ENCODE results near the gene KLHL41. TPM values are rescaled to one million over a fixed set of nuclear protein-coding genes. Genes with fewer than 3 reads are reported as not detected.
"Not testable (repeated sequence)": the region's sequence is repeated elsewhere in the genome, so short reads cannot be mapped to it uniquely, and the experiment has no call there.

KLHL41 gene
- total and polyA plus RNA-seq, 7 donors, result 0.17 to 3.2 (median 1.6) TPM; not detected in 1

GRCh38 chr2:169562519-169562918 lies 53.0 kb downstream of the KLHL41 start:
- TF ChIP-seq CTCF (IDR thresholded peaks at IDR 0.05) (no peak), POLR2AphosphoS5 (IDR thresholded peaks at IDR 0.05) (no peak), POLR2A (IDR thresholded peaks at IDR 0.05) (no peak), EP300 (IDR thresholded peaks at IDR 0.05) (no peak)
- Histone ChIP-seq H3K4me3 (no peak overlapping the region), H3K36me3 (peaks cover 0 to 17% (median 0%) of the 10 kb centered on the region in 4 donors), H3K27me3 (no peaks in the 10 kb centered on the region), H3K9me3 (no peaks in the 10 kb centered on the region), H3K27ac (no peak overlapping the region), H3K4me1 (no peaks in the 10 kb centered on the region)
- intact Hi-C loops (cut with DNase I), result no loop called here
- DNase-seq, result no peak
- WGBS, 2 donors, result 81 to 94% methylated on average over 2 of the region's 2 CpGs

- Histone ChIP-seq H3K36me3 (peaks cover 0 to 3% (median 0%) of the 10 kb centered on the region in 4 donors), H3K27me3 (no peaks in the 10 kb centered on the region), H3K4me3 (no peak overlapping the region), H3K9me3 (no peaks in the 10 kb centered on the region), H3K4me1 (no peaks in the 10 kb centered on the region), H3K27ac (no peak overlapping the region)
- TF ChIP-seq EP300 (IDR thresholded peaks at IDR 0.05) (no peak), POLR2A (IDR thresholded peaks at IDR 0.05) (no peak), CTCF (IDR thresholded peaks at IDR 0.05) (no peak), POLR2AphosphoS5 (IDR thresholded peaks at IDR 0.05) (no peak)
- WGBS, 2 donors, result 45 to 100% methylated on average over 1 of the region's 1 CpG
- no peak for DNase-seq
- intact Hi-C loops (cut with DNase I), result no loop called here
These were observed 56.2 kb downstream of the KLHL41 start for GRCh38 chr2:169565686-169566085.

- no peak for DNase-seq
- no peak overlapping the region for H3K27ac ChIP-seq
- H3K4me3 ChIP-seq, result no peak overlapping the region
- H3K36me3 ChIP-seq, result peaks cover 0 to 3% (median 0%) of the 10 kb centered on the region in 4 donors
- peaks cover 0 to 19% (median 10%) of the 10 kb centered on the region in 4 donors for H3K4me1 ChIP-seq
- TF ChIP-seq POLR2A (IDR thresholded peaks at IDR 0.05) (no peak), CTCF (IDR thresholded peaks at IDR 0.05) (no peak), EP300 (IDR thresholded peaks at IDR 0.05) (no peak), POLR2AphosphoS5 (IDR thresholded peaks at IDR 0.05) (no peak)
- no peaks in the 10 kb centered on the region for H3K9me3 ChIP-seq
- no peaks in the 10 kb centered on the region for H3K27me3 ChIP-seq
- intact Hi-C loops (cut with DNase I), result no loop called here
- WGBS, 2 donors, result 93 to 95% methylated on average over 2 of the region's 2 CpGs
These were observed 60.4 kb downstream of the KLHL41 start for GRCh38 chr2:169569948-169570347.

GRCh38 chr2:169570752-169571151 lies 61.2 kb downstream of the KLHL41 start:
- intact Hi-C loops (cut with DNase I); H3K9me3 ChIP-seq; H3K27me3 ChIP-seq; H3K36me3 ChIP-seq; H3K4me3 ChIP-seq; DNase-seq; H3K27ac ChIP-seq: not testable (repeated sequence)
- peaks cover 0 to 19% (median 10%) of the 10 kb centered on the region in 4 donors for H3K4me1 ChIP-seq
- 85 to 94% methylated on average over 4 of the region's 4 CpGs for WGBS, 2 donors

GRCh38 chr2:169571571-169571970 lies 62.1 kb downstream of the KLHL41 start:
- TF ChIP-seq CTCF (IDR thresholded peaks at IDR 0.05), result no peak
- Histone ChIP-seq H3K36me3 (peaks cover 0 to 3% (median 0%) of the 10 kb centered on the region in 4 donors), H3K4me1 (peaks cover 0 to 19% (median 10%) of the 10 kb centered on the region in 4 donors), H3K4me3 (no peak overlapping the region), H3K27ac (no peak overlapping the region), H3K9me3 (no peaks in the 10 kb centered on the region), H3K27me3 (no peaks in the 10 kb centered on the region)
- no peak for DNase-seq
- 78 to 96% methylated on average over 3 of the region's 3 CpGs for WGBS, 2 donors
- intact Hi-C loops (cut with DNase I), result no loop called here

All from sigmoid colon (tissue), 7 donors.